ENCODE results near the gene CFAP410.

GRCh38 chr21:44315691-44316203 lies 23.4 kb downstream of the CFAP410 start:
- TF ChIP-seq CTCF (IDR thresholded peaks at IDR 0.05): no peak
- TF ChIP-seq POLR2A (IDR thresholded peaks at IDR 0.05): no peak
